Glutamatergic neuron (in vitro differentiated cells): ENCODE measurements around the gene SMAD7. TPM values are rescaled to one million over a fixed set of nuclear protein-coding genes. Genes with fewer than 3 reads are reported as not detected.

Experiments
- DNase-seq: peaks from one replicate; pipeline ENCODE4 v3.0.0; 2022
- H3K27ac Mint-ChIP-seq: one replicate; pipeline ENCODE4 v1.8.0; 2020; ENCODE audit warnings: mild to moderate bottlenecking, mixed read lengths, inconsistent platforms; ENCODE audit not compliant: unreplicated experiment
- H3K27me3 Mint-ChIP-seq: one replicate; pipeline ENCODE4 v1.8.0; 2020; ENCODE audit warnings: mild to moderate bottlenecking, moderate library complexity, mixed read lengths, inconsistent platforms; ENCODE audit not compliant: unreplicated experiment
- H3K36me3 Mint-ChIP-seq: one replicate; pipeline ENCODE4 v1.8.0; 2020; ENCODE audit warnings: mild to moderate bottlenecking, mixed read lengths, inconsistent platforms; ENCODE audit not compliant: unreplicated experiment
- H3K4me1 Mint-ChIP-seq: one replicate; pipeline ENCODE4 v1.8.0; 2020; ENCODE audit warnings: mild to moderate bottlenecking, low read depth, mixed read lengths, inconsistent platforms; ENCODE audit not compliant: unreplicated experiment
- H3K4me3 Mint-ChIP-seq: one replicate; pipeline ENCODE4 v1.8.0; 2020; ENCODE audit warnings: mild to moderate bottlenecking, mixed read lengths, inconsistent platforms; ENCODE audit not compliant: unreplicated experiment
- H3K9me3 Mint-ChIP-seq: one replicate; pipeline ENCODE4 v1.8.0; 2020; ENCODE audit warnings: mild to moderate bottlenecking, moderate library complexity, mixed read lengths, inconsistent platforms; ENCODE audit not compliant: unreplicated experiment
- CTCF ChIP-seq: fragments of 200-600 bp; sonication (generic); IDR thresholded peaks from one replicate; pipeline ENCODE4 v1.5.0; 2021; ENCODE audit not compliant: partially characterized antibody, unreplicated experiment
- total RNA-seq: library from RNA; stranded (reverse); fragmentation: NEBNext Ultra II Directional; extraction: Animal tissue kit (Norgen Biotek cat#: 25700); gene quantifications from one replicate; pipeline ENCODE4 v1.2.1, GENCODE V29; 2021; ENCODE audit not compliant: unreplicated experiment

The SMAD7 gene
- total RNA-seq, 1 donor from 2014 or later = 10.8 TPM

- peak overlapping the region; percentile 89 for H3K4me3 Mint-ChIP-seq
- no peak for TF ChIP-seq CTCF
- peaks cover 11% of the 10 kb centered on the region for H3K4me1 Mint-ChIP-seq
- no peaks in the 10 kb centered on the region for H3K36me3 Mint-ChIP-seq
- peaks cover 16% of the 10 kb centered on the region for H3K9me3 Mint-ChIP-seq
- peaks cover 10% of the 10 kb centered on the region for H3K27me3 Mint-ChIP-seq
- DNase-seq = peak; percentile 77
- peak overlapping the region; percentile 92 for H3K27ac Mint-ChIP-seq
These were observed 1.7 kb upstream of the SMAD7 start for GRCh38 chr18:48952287-48953103.

GRCh38 chr18:48951448-48952286, 902 bp upstream of the SMAD7 start:
- TF ChIP-seq CTCF = peak; percentile 12
- peak overlapping the region; percentile 92 for H3K27ac Mint-ChIP-seq
- peak overlapping the region; percentile 95 for H3K4me3 Mint-ChIP-seq
- DNase-seq = peak; percentile 82
- peaks cover 10% of the 10 kb centered on the region for H3K27me3 Mint-ChIP-seq
- no peaks in the 10 kb centered on the region for H3K36me3 Mint-ChIP-seq
- peaks cover 16% of the 10 kb centered on the region for H3K9me3 Mint-ChIP-seq
- H3K4me1 Mint-ChIP-seq = peaks cover 20% of the 10 kb centered on the region

GRCh38 chr18:48949606-48950535, 894 bp downstream of the SMAD7 start:
- Mint-ChIP-seq H3K4me3 (peak overlapping the region; percentile 95), H3K9me3 (peaks cover 16% of the 10 kb centered on the region), H3K27me3 (peaks cover 10% of the 10 kb centered on the region), H3K27ac (peak overlapping the region; percentile 78), H3K4me1 (peaks cover 28% of the 10 kb centered on the region), H3K36me3 (no peaks in the 10 kb centered on the region)
- TF ChIP-seq CTCF = no peak
- DNase-seq = peak; percentile 75

- no peak for DNase-seq
- peaks cover 28% of the 10 kb centered on the region for H3K4me1 Mint-ChIP-seq
- H3K27me3 Mint-ChIP-seq = peaks cover 10% of the 10 kb centered on the region
- H3K27ac Mint-ChIP-seq = peak overlapping the region; percentile 79
- TF ChIP-seq CTCF = no peak
- H3K4me3 Mint-ChIP-seq = peak overlapping the region; percentile 95
- H3K36me3 Mint-ChIP-seq = no peaks in the 10 kb centered on the region
- peaks cover 16% of the 10 kb centered on the region for H3K9me3 Mint-ChIP-seq
These were observed 1.6 kb downstream of the SMAD7 start for GRCh38 chr18:48949050-48949605.
